A549 (cell line): Measurements from ENCODE around the gene NFASC.

Experiments used
- BHLHE40 ChIP-seq: IDR thresholded peaks from 2 replicates; pipeline ENCODE4 v1.6.1; 2012; ENCODE audit warnings: low read depth, low read length, inconsistent platforms
- CEBPB ChIP-seq, 2 experiments: fragments of >200 bp in 1 of 2; sonication (Bioruptor Twin) in 1 of 2; formaldehyde crosslinking in 1 of 2; IDR thresholded peaks; 2 replicates each; pipeline ENCODE4 v1.6.1; 2012 to 2016
- CHD4 ChIP-seq: fragments of 200-600 bp; sonication (generic); IDR thresholded peaks from 2 replicates; pipeline ENCODE4 v1.6.1; 2016; ENCODE audit warnings: antibody characterized with exemption, mild to moderate bottlenecking, borderline replicate concordance
- ESRRA ChIP-seq: fragments of 150-350 bp; IDR thresholded peaks from 2 replicates; pipeline ENCODE4 v1.6.1; 2014; ENCODE audit warnings: mild to moderate bottlenecking, low read length, borderline replicate concordance
- KDM5A ChIP-seq: fragments of 200-600 bp; sonication (generic); IDR thresholded peaks from 2 replicates; pipeline ENCODE4 v1.6.1; 2016; ENCODE audit warnings: antibody characterized with exemption, mild to moderate bottlenecking
- MYC ChIP-seq: IDR thresholded peaks from 2 replicates; pipeline ENCODE4 v1.6.1; 2012; ENCODE audit warnings: mild to moderate bottlenecking, inconsistent platforms, low read length, improper control_type of control experiment, borderline replicate concordance
- POLR2A ChIP-seq: IDR thresholded peaks from 2 replicates; pipeline ENCODE4 v1.6.1; 2012; ENCODE audit warnings: mild to moderate bottlenecking, low read length
- RFX5 ChIP-seq: fragments of 450-650 bp; IDR thresholded peaks from 2 replicates; pipeline ENCODE4 v1.7.1; 2014; ENCODE audit warnings: antibody characterized with exemption, mild to moderate bottlenecking, moderate library complexity
- RNF2 ChIP-seq: fragments of 200-600 bp; sonication (generic); IDR thresholded peaks from 2 replicates; pipeline ENCODE4 v1.6.1; 2016; ENCODE audit warnings: low read depth, mild to moderate bottlenecking, antibody characterized with exemption, moderate library complexity, borderline replicate concordance
- SMC3 ChIP-seq: fragments of >200 bp; sonication (Bioruptor Twin); formaldehyde crosslinking; IDR thresholded peaks from 3 replicates; pipeline ENCODE4 v1.6.1; 2018; ENCODE audit warnings: inconsistent platforms
- TF ChIP-seq, protein P1 (sequence below): fragments of >200 bp; sonication (Bioruptor Twin); formaldehyde crosslinking; IDR thresholded peaks from 3 replicates; pipeline ENCODE4 v1.5.1; 2016
- TF ChIP-seq, protein P2 (sequence below): fragments of 450-650 bp; IDR thresholded peaks from 2 replicates; pipeline ENCODE4 v1.6.1; 2014; ENCODE audit warnings: antibody characterized with exemption
- TF ChIP-seq, protein P3 (sequence below): IDR thresholded peaks from 2 replicates; pipeline ENCODE4 v1.6.1; 2012
- TF ChIP-seq, protein P4 (sequence below): fragments of 200-600 bp; sonication (generic); IDR thresholded peaks from 2 replicates; pipeline ENCODE4 v1.6.1; 2016; ENCODE audit warnings: antibody characterized with exemption, mild to moderate bottlenecking, moderate library complexity

DNA sequence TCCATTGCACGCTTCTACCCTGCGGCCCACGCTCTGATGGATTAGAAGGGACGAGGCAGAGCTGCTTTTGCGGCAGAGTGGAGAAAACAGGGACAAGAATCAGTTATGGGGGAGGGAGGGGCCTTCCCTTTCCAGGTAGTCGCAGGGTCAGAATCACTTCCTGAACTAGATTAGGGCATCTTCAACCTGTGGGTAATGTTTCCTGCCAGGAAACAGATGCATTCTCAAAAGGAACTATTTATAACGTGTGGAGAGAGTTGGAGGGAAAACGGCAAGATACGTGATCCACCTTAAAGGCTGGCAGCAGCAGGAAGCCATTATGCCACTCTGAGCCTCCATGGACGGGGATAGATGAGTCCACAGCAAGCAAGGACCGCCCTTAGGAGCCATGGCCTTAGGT, 112.5 kb downstream of the NFASC start:
- TF ChIP-seq, protein P1, sequence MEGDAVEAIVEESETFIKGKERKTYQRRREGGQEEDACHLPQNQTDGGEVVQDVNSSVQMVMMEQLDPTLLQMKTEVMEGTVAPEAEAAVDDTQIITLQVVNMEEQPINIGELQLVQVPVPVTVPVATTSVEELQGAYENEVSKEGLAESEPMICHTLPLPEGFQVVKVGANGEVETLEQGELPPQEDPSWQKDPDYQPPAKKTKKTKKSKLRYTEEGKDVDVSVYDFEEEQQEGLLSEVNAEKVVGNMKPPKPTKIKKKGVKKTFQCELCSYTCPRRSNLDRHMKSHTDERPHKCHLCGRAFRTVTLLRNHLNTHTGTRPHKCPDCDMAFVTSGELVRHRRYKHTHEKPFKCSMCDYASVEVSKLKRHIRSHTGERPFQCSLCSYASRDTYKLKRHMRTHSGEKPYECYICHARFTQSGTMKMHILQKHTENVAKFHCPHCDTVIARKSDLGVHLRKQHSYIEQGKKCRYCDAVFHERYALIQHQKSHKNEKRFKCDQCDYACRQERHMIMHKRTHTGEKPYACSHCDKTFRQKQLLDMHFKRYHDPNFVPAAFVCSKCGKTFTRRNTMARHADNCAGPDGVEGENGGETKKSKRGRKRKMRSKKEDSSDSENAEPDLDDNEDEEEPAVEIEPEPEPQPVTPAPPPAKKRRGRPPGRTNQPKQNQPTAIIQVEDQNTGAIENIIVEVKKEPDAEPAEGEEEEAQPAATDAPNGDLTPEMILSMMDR = no peak
- TF ChIP-seq, protein P2, sequence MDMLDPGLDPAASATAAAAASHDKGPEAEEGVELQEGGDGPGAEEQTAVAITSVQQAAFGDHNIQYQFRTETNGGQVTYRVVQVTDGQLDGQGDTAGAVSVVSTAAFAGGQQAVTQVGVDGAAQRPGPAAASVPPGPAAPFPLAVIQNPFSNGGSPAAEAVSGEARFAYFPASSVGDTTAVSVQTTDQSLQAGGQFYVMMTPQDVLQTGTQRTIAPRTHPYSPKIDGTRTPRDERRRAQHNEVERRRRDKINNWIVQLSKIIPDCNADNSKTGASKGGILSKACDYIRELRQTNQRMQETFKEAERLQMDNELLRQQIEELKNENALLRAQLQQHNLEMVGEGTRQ = no peak
- TF ChIP-seq CEBPB (IDR thresholded peaks at IDR 0.05) (no peak), KDM5A (no peak), SMC3 (no peak), CHD4 (no peak), ESRRA (no peak), RFX5 (no peak), BHLHE40 (no peak), POLR2A (no peak), MYC (no peak), RNF2 (no peak)
- TF ChIP-seq, protein P3, sequence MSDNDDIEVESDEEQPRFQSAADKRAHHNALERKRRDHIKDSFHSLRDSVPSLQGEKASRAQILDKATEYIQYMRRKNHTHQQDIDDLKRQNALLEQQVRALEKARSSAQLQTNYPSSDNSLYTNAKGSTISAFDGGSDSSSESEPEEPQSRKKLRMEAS = no peak
- TF ChIP-seq, protein P4, sequence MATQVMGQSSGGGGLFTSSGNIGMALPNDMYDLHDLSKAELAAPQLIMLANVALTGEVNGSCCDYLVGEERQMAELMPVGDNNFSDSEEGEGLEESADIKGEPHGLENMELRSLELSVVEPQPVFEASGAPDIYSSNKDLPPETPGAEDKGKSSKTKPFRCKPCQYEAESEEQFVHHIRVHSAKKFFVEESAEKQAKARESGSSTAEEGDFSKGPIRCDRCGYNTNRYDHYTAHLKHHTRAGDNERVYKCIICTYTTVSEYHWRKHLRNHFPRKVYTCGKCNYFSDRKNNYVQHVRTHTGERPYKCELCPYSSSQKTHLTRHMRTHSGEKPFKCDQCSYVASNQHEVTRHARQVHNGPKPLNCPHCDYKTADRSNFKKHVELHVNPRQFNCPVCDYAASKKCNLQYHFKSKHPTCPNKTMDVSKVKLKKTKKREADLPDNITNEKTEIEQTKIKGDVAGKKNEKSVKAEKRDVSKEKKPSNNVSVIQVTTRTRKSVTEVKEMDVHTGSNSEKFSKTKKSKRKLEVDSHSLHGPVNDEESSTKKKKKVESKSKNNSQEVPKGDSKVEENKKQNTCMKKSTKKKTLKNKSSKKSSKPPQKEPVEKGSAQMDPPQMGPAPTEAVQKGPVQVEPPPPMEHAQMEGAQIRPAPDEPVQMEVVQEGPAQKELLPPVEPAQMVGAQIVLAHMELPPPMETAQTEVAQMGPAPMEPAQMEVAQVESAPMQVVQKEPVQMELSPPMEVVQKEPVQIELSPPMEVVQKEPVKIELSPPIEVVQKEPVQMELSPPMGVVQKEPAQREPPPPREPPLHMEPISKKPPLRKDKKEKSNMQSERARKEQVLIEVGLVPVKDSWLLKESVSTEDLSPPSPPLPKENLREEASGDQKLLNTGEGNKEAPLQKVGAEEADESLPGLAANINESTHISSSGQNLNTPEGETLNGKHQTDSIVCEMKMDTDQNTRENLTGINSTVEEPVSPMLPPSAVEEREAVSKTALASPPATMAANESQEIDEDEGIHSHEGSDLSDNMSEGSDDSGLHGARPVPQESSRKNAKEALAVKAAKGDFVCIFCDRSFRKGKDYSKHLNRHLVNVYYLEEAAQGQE = no peak
